ENCODE results near the gene SLCO2A1. TPM values are rescaled to one million over a fixed set of nuclear protein-coding genes. Genes with fewer than 3 reads are reported as not detected.

The SLCO2A1 gene
- total RNA-seq, 4 donors from 2014 or later = 0.07 to 2.4 (median 1.3) TPM

DNA sequence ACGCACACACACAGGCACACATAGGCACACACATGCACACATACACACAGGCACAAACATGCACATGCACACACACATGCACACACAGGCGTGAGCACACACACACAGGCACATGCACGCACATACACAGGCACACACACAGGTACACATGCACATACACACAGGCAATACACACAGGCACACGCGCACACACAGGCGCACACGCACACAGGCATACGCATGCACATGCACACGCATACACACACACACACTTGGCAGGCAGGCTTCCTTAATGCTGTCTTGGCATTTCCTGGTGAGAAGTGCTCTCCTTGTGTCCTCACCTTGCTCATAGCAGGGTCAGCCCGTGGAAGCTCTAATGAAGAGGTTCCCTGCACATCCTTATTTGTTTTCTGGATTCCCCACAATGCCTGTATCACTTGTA is 8.4 kb upstream of the SLCO2A1 start:
- H3K4me1 ChIP-seq = no peaks in the 10 kb centered on the region
- DNase-seq (no peak), ATAC-seq (no peak)
- no peaks in the 10 kb centered on the region for H3K27me3 ChIP-seq
- no peaks in the 10 kb centered on the region for H3K9me3 ChIP-seq
- H3K36me3 ChIP-seq = no peaks in the 10 kb centered on the region
- in situ Hi-C loops (cut with MboI; ENCODE audit: low sequenced_read_pairs in 4 of 4) = no loop called here
- no peak for TF ChIP-seq POLR2A (IDR thresholded peaks at IDR 0.05)
- TF ChIP-seq, protein P1, sequence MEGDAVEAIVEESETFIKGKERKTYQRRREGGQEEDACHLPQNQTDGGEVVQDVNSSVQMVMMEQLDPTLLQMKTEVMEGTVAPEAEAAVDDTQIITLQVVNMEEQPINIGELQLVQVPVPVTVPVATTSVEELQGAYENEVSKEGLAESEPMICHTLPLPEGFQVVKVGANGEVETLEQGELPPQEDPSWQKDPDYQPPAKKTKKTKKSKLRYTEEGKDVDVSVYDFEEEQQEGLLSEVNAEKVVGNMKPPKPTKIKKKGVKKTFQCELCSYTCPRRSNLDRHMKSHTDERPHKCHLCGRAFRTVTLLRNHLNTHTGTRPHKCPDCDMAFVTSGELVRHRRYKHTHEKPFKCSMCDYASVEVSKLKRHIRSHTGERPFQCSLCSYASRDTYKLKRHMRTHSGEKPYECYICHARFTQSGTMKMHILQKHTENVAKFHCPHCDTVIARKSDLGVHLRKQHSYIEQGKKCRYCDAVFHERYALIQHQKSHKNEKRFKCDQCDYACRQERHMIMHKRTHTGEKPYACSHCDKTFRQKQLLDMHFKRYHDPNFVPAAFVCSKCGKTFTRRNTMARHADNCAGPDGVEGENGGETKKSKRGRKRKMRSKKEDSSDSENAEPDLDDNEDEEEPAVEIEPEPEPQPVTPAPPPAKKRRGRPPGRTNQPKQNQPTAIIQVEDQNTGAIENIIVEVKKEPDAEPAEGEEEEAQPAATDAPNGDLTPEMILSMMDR (IDR thresholded peaks at IDR 0.05 in 4 of 5, conservative IDR thresholded peaks at IDR 0.05 in 1 of 5) = no peak
- no peak overlapping the region for H3K27ac ChIP-seq
- intact Hi-C loops (cut with DNase I; ENCODE audit: low total_unique reads) = loop anchor here (10.0 kb wide), 1 partner anchor 103 kb away; no protein-coding TSS in a partner anchor
- no peak overlapping the region for H3K4me3 ChIP-seq

DNA sequence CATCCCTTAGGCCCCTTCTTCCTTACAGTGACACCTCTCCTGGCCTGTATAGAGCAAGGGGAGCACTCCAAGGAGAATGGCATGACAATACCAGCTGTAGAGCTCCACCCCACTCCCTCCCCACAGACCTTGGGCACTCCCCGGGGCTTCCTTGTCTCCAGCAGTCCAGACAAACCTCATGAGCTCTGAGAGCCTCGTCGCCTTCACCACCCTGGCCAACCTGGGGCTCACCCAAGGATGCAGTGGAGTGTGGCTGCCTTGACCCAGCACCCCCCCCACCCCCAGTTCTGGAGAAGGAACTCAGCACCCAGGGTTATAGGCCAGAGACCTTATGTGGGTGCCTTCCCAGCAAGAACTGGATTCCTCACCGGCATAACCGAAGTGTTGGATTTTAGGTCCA is 7.4 kb upstream of the SLCO2A1 start:
- Histone ChIP-seq H3K4me3 (no peak overlapping the region), H3K27ac (no peak overlapping the region), H3K36me3 (no peaks in the 10 kb centered on the region), H3K27me3 (no peaks in the 10 kb centered on the region), H3K9me3 (no peaks in the 10 kb centered on the region), H3K4me1 (no peaks in the 10 kb centered on the region)
- in situ Hi-C loops (cut with MboI; ENCODE audit: low sequenced_read_pairs in 4 of 4) = no loop called here
- ATAC-seq = no peak
- no peak for DNase-seq
- no peak for TF ChIP-seq POLR2A (IDR thresholded peaks at IDR 0.05)
- TF ChIP-seq, protein P1 (IDR thresholded peaks at IDR 0.05 in 4 of 5, conservative IDR thresholded peaks at IDR 0.05 in 1 of 5) = no peak
- intact Hi-C loops (cut with DNase I; ENCODE audit: low total_unique reads) = loop anchor here (10.0 kb wide), 1 partner anchor 102 kb away; no protein-coding TSS in a partner anchor

DNA sequence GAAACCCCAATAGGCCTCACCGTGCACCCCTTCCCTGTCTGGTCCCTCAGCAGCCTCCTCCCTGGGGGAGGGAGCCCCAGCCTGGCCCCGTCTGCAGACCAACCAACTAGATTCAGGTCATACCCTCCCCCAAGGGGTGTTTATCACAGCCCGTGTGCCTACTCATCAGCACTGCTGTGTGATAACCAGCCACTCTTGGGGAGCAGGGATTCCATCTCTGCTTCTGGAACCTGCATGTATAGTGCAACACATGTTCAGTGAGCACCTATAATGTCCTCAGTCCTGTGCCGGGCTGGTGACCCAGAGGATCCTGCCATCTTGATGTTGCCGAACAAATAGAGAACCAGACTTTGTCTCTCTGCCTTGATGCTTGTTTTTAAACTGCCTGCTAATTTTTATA is 6.6 kb upstream of the SLCO2A1 start:
- no peak overlapping the region for H3K27ac ChIP-seq
- H3K36me3 ChIP-seq = no peaks in the 10 kb centered on the region
- no peaks in the 10 kb centered on the region for H3K4me1 ChIP-seq
- no peak for TF ChIP-seq POLR2A (IDR thresholded peaks at IDR 0.05)
- TF ChIP-seq, protein P1 (IDR thresholded peaks at IDR 0.05 in 4 of 5, conservative IDR thresholded peaks at IDR 0.05 in 1 of 5) = no peak
- no peaks in the 10 kb centered on the region for H3K27me3 ChIP-seq
- DNase-seq (no peak), ATAC-seq (no peak)
- H3K4me3 ChIP-seq = no peak overlapping the region
- in situ Hi-C loops (cut with MboI; ENCODE audit: low sequenced_read_pairs in 4 of 4) (no loop called here), intact Hi-C loops (cut with DNase I; ENCODE audit: low total_unique reads) (loop anchor here (10.0 kb wide), 1 partner anchor 101 kb away; no protein-coding TSS in a partner anchor)
- H3K9me3 ChIP-seq = no peaks in the 10 kb centered on the region

DNA sequence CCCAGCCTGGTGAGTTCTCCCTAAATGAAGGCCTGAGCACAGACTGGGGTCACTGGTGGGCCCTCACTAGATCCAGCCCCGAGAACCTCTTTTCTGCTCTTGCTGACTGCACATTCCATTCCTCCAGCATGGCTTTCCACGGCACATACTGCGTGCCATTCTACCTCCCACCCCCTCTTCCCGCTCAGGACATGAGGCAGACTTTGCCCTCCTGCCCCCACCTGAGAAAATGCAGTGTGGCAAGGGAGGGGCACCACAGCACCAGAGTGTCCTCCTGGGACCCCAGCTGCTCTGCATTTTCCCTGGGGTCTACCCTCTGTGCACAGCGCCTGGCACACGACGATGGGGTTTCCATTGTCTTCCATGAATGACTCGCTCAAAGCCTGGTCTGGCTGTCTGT is 6.1 kb upstream of the SLCO2A1 start:
- DNase-seq = no peak
- in situ Hi-C loops (cut with MboI; ENCODE audit: low sequenced_read_pairs in 4 of 4) = no loop called here

More for the DNA sequence above, 6.1 kb upstream of the SLCO2A1 start:
- Histone ChIP-seq H3K27me3 (no peaks in the 10 kb centered on the region), H3K27ac (no peak overlapping the region), H3K4me3 (no peak overlapping the region), H3K4me1 (no peaks in the 10 kb centered on the region), H3K9me3 (no peaks in the 10 kb centered on the region), H3K36me3 (no peaks in the 10 kb centered on the region)
- TF ChIP-seq, protein P1 (IDR thresholded peaks at IDR 0.05 in 4 of 5, conservative IDR thresholded peaks at IDR 0.05 in 1 of 5) = no peak
- no peak for TF ChIP-seq POLR2A (IDR thresholded peaks at IDR 0.05)
- no peak for ATAC-seq
- intact Hi-C loops (cut with DNase I; ENCODE audit: low total_unique reads) = loop anchor here (10.0 kb wide), 1 partner anchor 101 kb away; no protein-coding TSS in a partner anchor
